DMS114 treated with DMSO at 0.1 percent for 48 hours (cell line): ENCODE measurements around the gene SIRPD.
"Not testable (repeated sequence)": the region's sequence is repeated elsewhere in the genome, so short reads cannot be mapped to it uniquely, and the experiment has no call there.

Experiments used
- DNase-seq: peaks from one replicate; lab custom pipeline; 2025; ENCODE audit not compliant: unreplicated experiment; lab: John Stamatoyannopoulos, UW

The SIRPD gene

DNA sequence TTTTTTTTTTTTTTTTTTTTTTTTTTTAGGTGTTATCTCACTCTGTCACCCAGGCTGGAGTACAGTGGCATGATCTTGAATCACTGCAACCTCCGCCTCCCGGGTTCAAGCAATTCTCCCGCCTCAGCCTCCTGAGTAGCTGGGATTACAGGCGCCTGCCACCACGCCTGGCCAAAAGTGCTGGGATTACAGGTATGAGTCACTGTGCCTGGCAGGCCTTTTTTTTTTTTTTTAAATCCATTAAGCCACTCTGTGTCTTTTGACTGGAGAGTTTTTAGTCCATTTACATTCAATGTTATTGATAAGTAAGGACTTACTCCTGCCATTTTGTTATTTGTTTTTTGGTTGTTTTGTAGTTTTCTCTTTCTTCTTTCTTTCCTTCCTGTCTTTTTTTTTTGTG is 60.1 kb downstream of the SIRPD start:
- not testable (repeated sequence) for DNase-seq

- no peak for DNase-seq
These were observed 60.6 kb downstream of the SIRPD start for GRCh38 chr20:1496930-1497329.

DNA sequence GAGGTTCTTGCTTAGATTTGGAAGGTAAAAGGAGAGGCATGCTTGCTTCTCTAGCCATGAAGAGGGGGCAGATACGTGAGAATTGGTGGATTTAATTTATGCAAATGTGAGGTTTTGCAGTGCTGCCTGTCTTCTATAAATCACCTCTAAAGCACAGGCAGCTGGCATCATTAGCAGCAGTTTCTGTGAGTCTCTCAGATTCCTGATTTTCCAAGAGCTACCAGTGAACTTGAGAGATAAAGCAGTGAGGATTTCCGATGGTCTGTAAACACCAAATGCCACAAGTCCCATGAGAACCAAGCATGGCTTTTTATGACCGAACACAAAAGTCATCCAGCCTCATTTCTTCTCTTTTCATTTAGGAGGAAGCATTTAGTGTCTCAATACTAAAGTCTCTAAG is 63.1 kb downstream of the SIRPD start:
- no peak for DNase-seq

- no peak for DNase-seq
These were observed 64.0 kb downstream of the SIRPD start for GRCh38 chr20:1493536-1493935.

- DNase-seq = no peak
These were observed 65.5 kb downstream of the SIRPD start for GRCh38 chr20:1491860-1492642.

- DNase-seq = no peak
These were observed 66.1 kb downstream of the SIRPD start, which contains the start of gene SIRPB2 for GRCh38 chr20:1491281-1491840. TSS of gene SIRPB2 (minus strand) at chr20:1491420. CDS start at chr20:1491359, 61 bp downstream.

GRCh38 chr20:1490643-1491195 is 66.8 kb downstream of the SIRPD start:
- DNase-seq = no peak

DNA sequence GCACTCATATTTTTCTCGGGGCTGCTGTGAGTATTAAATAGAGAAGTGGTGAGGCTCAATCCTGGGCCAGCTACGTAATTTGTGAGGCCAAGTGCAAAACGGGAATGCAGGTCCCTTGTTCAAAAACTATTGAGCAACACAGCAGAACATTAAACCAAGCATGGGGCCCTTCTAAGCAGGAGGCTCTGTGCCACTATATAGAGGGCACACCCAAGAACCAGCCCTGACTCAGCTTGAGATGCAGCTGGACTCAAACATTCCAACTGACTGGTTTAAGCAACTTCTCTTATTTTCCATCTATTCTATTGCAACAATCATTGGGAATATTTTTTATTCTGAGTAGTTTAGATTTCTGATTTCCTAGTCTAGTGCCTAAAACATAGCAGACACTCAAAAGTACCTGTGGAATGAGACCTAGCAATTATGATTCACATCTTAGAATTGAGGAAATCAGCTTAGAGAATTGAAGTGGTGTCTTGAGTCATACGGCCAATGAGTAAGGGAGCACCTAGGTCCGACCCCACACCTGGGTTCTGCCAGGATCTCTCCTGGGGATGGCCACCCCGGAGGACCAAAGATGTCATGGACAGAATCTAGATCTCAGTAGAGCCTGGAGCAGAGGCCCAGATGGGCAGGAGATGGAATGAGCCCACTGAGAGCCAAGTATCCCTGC is 67.6 kb downstream of the SIRPD start:
- no peak for DNase-seq

DNA sequence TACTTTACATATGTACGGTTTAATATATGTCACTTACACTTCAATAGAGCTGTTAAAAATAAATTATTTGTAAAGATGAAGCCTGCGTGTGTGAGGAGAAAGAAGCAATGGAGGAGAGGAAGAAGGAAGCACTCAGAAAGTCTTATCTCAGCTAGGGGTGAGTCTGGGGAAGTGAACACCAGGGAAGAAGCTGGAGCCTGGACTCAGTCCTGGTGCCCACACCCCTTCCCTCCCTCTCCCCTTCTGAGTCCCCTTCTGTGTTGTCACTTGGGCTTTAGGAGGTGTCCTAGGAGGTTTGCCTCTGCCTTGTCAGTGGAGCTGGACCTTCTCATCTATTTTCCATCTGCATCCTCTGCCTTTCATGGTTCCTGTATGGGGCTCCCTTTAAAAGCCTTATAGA is 68.2 kb downstream of the SIRPD start:
- DNase-seq = no peak

GRCh38 chr20:1486566-1486965 is 70.9 kb downstream of the SIRPD start:
- DNase-seq = no peak

GRCh38 chr20:1484438-1485116 is 72.9 kb downstream of the SIRPD start:
- no peak for DNase-seq
